Effector memory CD4-positive, alpha-beta T cell (primary cell): ENCODE measurements around the gene OSM.
A peak's percentile ranks its signal among the peaks of the same experiment; 100 is the strongest.

ENCODE experiments used
- DNase-seq, 3 donors: peaks; one replicate each; pipeline ENCODE4 v3.0.0-alpha.2; 2020
- H3K27ac ChIP-seq: 2 replicates; pipeline ENCODE4 v1.7.0; 2013; ENCODE audit warnings: mild to moderate bottlenecking, low read length, moderate library complexity; ENCODE audit not compliant: insufficient read depth, poor library complexity, severe bottlenecking
- H3K27me3 ChIP-seq: replicated peaks from 2 replicates; pipeline ENCODE4 v1.7.0; 2013; ENCODE audit warnings: mild to moderate bottlenecking, low read length; ENCODE audit not compliant: insufficient read depth, control insufficient read depth, poor library complexity, severe bottlenecking
- H3K36me3 ChIP-seq: 2 replicates; pipeline ENCODE4 v1.7.0; 2013; ENCODE audit warnings: mild to moderate bottlenecking, low read length, moderate library complexity; ENCODE audit not compliant: control insufficient read depth, insufficient read depth
- H3K4me1 ChIP-seq: 2 replicates; pipeline ENCODE4 v1.7.0; 2013; ENCODE audit warnings: low read length, mild to moderate bottlenecking; ENCODE audit not compliant: control insufficient read depth, insufficient read depth, poor library complexity, severe bottlenecking
- H3K4me3 ChIP-seq: 2 replicates; pipeline ENCODE4 v1.7.0; 2013; ENCODE audit warnings: low read length, low read depth, mild to moderate bottlenecking; ENCODE audit not compliant: insufficient read depth, poor library complexity, severe bottlenecking
- H3K9me3 ChIP-seq: 2 replicates; pipeline ENCODE4 v1.7.0; 2013; ENCODE audit warnings: mild to moderate bottlenecking, low read length, moderate library complexity; ENCODE audit not compliant: control insufficient read depth

The OSM gene

DNA sequence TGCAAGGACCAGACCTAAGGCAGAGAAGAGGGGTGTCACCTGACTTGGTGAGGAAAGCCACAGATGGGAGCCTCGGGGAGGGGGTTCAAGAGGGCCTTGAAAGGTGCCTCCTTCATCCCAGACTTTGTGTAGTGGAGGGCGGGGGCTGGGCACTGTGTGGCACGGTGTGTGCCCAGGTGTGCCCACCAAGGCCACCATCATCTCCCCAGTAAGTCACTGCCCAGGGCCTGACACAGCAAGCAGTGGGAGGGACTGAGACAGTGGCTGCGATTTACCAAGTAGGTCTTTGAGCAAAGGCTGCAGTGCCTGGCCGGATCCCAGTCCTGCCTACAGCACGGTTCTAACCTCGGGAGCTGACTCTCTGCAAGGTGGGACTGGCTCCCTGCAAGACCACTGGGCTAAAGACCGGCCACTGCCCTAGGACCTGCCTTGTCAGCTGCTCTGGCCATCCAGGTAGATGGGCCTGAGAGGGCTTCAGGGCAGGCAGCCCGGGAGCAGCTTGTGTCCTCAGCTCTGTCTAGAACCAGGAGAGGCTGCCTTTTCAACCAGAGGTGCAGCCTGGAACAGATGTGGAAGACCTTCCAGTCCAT lies 1.4 kb downstream of the OSM start:
- H3K36me3 ChIP-seq: peaks cover 5% of the 10 kb centered on the region
- peaks cover 56% of the 10 kb centered on the region for H3K4me1 ChIP-seq
- peak overlapping the region; percentile 95 for H3K27ac ChIP-seq
- peak overlapping the region; percentile 67 for H3K4me3 ChIP-seq
- DNase-seq: no peak
- no peaks in the 10 kb centered on the region for H3K27me3 ChIP-seq
- no peaks in the 10 kb centered on the region for H3K9me3 ChIP-seq

DNA sequence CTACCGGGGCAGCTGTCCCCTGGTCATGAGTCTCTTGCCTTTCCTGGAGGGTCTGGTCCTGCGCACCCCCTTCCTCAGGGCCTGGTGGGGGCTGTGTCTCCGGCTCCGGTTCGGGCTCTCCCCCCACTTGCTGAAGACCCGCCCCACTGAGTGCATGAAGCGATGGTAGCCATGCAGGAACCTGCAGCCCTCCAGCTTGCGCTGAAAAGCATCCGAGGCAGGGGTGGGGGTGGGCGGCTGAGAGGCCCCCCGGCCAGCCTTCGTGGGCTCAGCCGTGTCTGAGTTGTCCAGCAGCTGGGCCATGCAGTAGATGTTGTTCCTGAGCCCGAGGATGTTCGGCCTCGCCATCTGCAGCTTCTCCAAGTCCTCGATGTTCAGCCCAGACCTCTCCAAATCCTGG lies 2.8 kb downstream of the OSM start:
- Histone ChIP-seq H3K4me3 (no peak overlapping the region), H3K27me3 (no peaks in the 10 kb centered on the region), H3K36me3 (peaks cover 5% of the 10 kb centered on the region), H3K4me1 (peaks cover 56% of the 10 kb centered on the region), H3K27ac (no peak overlapping the region), H3K9me3 (no peaks in the 10 kb centered on the region)
- DNase-seq: no peak

DNA sequence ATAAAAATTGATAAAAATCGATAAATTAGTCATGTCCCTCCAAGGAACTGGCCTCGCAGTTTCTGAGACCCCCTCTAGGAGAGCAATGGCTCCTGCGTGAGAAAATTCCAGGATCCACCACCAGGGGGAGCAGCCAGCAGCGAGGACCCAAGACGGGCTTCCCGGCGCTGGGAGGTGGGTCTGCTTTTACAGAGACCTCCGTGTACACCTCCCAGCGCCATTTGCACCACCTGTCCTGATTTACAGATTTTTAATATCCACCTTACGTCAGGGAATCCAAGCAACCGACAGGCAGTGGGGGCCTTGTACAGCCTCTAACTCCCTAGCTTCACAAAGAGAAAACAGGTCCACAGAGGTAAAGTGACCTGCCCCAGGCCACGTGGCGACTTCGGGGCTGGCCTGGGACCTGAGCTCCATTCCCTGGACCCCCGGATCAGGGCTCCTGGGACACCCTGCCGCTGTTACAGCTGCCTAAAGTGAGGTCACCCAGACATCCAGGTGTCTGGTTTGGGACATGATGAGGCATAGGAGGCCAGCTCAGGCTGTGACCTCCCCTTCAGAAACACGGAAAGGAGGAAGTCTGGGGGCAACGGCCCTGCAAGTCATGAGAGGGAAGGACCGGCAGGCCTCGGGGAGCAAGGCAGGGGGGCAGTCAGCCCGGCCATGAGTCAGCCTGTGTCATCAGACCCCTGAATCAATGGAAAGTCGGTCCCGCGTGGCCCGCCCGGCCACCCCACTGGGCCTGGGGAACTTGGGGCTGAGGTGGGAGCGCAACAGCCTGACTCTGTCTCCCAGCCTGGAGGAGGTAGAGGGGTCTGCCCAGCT lies 3.5 kb downstream of the OSM start:
- no peaks in the 10 kb centered on the region for H3K9me3 ChIP-seq
- H3K4me3 ChIP-seq: peak overlapping the region; percentile 5
- peaks cover 56% of the 10 kb centered on the region for H3K4me1 ChIP-seq
- peak; percentile 57 to 74 (median 61) for DNase-seq
- H3K27me3 ChIP-seq: no peaks in the 10 kb centered on the region
- H3K36me3 ChIP-seq: peaks cover 5% of the 10 kb centered on the region
- peak overlapping the region; percentile 29 for H3K27ac ChIP-seq

DNA sequence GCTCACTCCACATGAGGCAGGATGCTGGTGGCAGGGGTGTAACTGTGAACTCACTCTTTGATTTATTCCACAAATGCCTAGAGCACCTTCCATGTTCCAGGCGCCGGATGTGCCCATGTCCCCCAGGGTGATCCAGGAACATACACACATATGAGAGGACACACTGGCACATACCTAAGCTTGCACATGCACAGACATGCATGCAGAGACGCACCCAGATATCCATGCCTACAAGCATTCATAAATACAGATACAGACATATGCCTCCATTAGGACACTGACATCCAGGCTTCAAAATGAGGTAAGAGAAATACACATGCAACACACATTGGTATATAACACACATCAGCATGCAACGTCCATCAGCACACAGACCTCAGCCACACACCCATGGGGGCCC lies 4.5 kb downstream of the OSM start:
- Histone ChIP-seq H3K9me3 (no peaks in the 10 kb centered on the region), H3K4me3 (no peak overlapping the region), H3K4me1 (peaks cover 48% of the 10 kb centered on the region), H3K36me3 (peaks cover 5% of the 10 kb centered on the region), H3K27me3 (no peaks in the 10 kb centered on the region), H3K27ac (no peak overlapping the region)
- DNase-seq: no peak

DNA sequence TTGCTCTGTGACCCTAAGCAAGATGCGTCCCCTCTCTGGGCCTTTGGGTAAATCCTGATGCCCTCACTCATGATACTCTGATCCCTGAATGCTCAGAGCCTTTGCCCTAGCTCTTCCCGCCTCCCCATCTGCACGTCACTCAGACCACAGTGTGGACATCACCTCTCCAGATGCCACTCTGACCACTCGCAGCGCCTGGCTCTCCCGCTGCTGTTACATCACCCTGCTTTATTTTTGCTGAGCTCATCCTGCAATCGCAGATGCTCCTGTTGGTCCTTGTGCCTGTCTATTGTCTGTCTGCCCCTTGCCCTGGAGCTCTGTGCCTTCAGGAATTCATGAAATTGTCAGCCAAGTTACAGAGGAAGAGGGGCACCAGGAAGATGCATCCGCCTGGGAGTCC lies 5.5 kb downstream of the OSM start:
- DNase-seq: no peak
- H3K36me3 ChIP-seq: peaks cover 5% of the 10 kb centered on the region
- H3K27me3 ChIP-seq: no peaks in the 10 kb centered on the region
- H3K27ac ChIP-seq: no peak overlapping the region
- peaks cover 39% of the 10 kb centered on the region for H3K4me1 ChIP-seq
- no peaks in the 10 kb centered on the region for H3K9me3 ChIP-seq
- no peak overlapping the region for H3K4me3 ChIP-seq

DNA sequence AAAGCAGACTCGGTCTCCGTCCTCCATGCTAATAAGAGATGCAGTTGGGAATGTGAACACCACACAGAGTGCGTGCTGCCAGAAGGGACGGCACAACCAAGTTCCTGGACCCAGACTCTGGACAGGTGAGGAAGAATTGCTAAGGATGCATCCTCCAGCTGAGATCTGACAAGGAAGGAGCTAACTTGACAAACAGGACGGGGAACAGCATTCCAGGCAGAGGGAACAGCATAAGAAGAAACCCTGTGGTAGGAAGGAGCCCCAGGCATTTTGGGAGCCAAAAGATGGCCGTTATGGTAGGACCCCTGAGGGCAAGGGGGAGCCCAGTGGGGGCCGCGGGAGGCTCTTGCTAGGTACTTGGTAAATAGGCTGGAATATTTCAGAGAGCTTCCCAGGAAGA lies 6.0 kb downstream of the OSM start:
- Histone ChIP-seq H3K27me3 (no peaks in the 10 kb centered on the region), H3K36me3 (peaks cover 5% of the 10 kb centered on the region), H3K4me1 (peaks cover 35% of the 10 kb centered on the region), H3K4me3 (no peak overlapping the region), H3K9me3 (no peaks in the 10 kb centered on the region), H3K27ac (no peak overlapping the region)
- DNase-seq: no peak

DNA sequence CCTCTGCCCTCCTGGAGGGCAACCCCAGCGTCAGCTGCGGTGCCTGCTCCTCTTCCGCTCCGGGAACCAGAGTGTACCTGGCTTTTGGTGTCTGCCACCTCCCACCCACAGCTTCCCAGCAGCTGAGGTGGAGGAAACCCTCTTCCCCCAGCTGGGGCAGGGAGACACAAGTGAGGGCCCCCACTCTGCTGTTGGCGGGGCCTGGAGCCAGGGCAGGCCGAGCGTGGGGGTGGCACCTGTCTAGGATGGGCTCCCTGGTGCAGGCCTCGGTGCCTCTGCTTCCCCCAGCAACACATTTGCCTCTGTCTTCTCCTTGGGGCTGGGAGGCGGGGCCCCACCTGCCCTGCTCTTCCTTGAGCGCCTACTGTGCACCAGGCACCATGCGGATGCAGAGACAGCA lies 6.4 kb downstream of the OSM start:
- H3K27me3 ChIP-seq: no peaks in the 10 kb centered on the region
- H3K4me1 ChIP-seq: peaks cover 31% of the 10 kb centered on the region
- H3K9me3 ChIP-seq: no peaks in the 10 kb centered on the region
- no peak for DNase-seq
- no peak overlapping the region for H3K27ac ChIP-seq
- H3K36me3 ChIP-seq: peaks cover 5% of the 10 kb centered on the region
- H3K4me3 ChIP-seq: no peak overlapping the region

DNA sequence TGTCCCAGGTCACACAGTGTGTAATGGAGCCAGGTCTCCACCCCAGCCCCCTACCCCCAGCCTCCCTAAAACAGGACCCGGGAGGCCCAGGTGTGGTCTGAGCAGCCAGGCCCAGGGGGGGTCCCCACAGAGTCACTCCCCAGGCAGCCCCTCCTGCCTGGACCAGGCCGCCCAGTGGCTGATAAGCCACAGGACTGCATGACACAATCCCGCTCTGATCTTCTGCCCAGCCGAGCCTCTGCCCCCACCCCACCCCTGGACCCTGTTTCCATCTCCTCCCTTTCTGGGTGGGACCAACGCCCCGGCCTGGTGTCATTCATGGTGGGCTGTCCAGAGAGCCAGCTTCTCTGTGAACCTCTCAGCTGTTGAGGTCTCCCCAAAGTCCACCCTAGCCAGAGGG lies 12.3 kb downstream of the OSM start:
- Histone ChIP-seq H3K4me3 (no peak overlapping the region), H3K27me3 (no peaks in the 10 kb centered on the region), H3K9me3 (no peaks in the 10 kb centered on the region), H3K27ac (no peak overlapping the region), H3K36me3 (no peaks in the 10 kb centered on the region), H3K4me1 (no peaks in the 10 kb centered on the region)
- no peak for DNase-seq

DNA sequence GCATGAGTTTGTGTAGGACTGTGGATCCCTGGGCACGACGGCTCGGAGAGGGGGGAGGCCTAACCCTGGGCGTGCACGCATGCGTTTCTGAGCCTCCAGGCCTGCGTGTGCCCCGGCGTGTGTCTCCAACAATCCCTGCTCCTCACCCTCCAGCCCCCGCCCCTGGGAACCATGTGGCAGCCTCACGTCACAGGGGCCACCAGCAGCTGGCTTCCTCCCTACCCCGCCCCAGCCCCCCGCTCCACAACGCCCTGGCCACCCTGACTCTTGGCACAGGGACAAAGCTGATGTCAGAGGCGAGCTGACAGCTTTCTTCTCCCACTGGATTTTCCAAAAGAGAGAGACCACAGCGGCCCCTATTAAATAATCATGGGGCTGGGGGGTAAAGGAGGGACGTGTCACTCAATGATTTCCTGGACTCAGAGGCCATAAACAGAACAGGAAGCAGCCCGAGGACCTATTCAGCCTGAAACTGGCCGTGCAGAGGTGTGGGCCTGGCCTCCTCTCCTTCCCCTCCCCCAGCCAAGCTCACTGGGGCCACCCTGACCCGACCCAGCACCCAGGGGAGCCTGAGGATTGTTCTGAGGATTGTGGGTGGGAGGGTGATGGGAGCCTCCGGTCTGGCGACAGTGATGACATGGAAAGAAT lies 13.3 kb downstream of the OSM start:
- DNase-seq: no peak
- Histone ChIP-seq H3K27me3 (no peaks in the 10 kb centered on the region), H3K36me3 (no peaks in the 10 kb centered on the region), H3K4me3 (no peak overlapping the region), H3K9me3 (no peaks in the 10 kb centered on the region), H3K4me1 (no peaks in the 10 kb centered on the region), H3K27ac (no peak overlapping the region)
